Heart left ventricle (tissue), 13 donors: Measurements from ENCODE around the gene OPN1LW.

ENCODE experiments used
- CTCF ChIP-seq, 12 donors: fragments of 200-600 bp; sonication (generic) in 4 of 12; IDR thresholded peaks; one replicate each; pipeline versions ENCODE4 v1.5.0 to v1.8.0; 2018 to 2022; ENCODE audit warnings: antibody characterized with exemption in 12 of 12, mild to moderate bottlenecking in 5 of 12
- POLR2A ChIP-seq, 2 donors: fragments of 450-650 bp; IDR thresholded peaks; one replicate each; pipeline ENCODE4 v1.6.1; 2017; ENCODE audit warnings: antibody characterized with exemption in 2 of 2, mild to moderate bottlenecking in 2 of 2, moderate library complexity in 2 of 2
- donor health status: ischemic (EF 13 %, LVEDD 7.1; RV severe dilation, severe dysfunction).
- donor health status: DM: no; HTN: yes; CAD: no.
- donor health status: DM: no; HTN: no; CAD: no.
- donor health status: ischemic (EF 25% LVEDD 6.9; RV normal size, moderate dysfunction).
- donor health status: ischemic (EF 25% LVEDD 5.7; RV mildly dilated, moderate dysfunction).
- donor health status: ischemic (EF 35%, LVEDD 5.7; RV mildly dilated, moderate dysfunction).
- donor health status: nonischemic (EF 11% LVEDD 7.7; RV severe dilation, severe dysfunction).
- donor health status: DM: yes; HTN: yes; CAD: no.
- donor health status: PGD.
- donor health status: ischemic (EF 29% LVEDD 5.4; RV normal size, mild dysfunction).
- donor health status: nonischemic (EF 23%, LVEDD 6.1; RV moderate dilation, normal function).

GRCh38 chrX:154142950-154143745 is 895 bp upstream of the OPN1LW start:
- TF ChIP-seq CTCF (IDR thresholded peaks at IDR 0.05) (no peak), POLR2A (IDR thresholded peaks at IDR 0.05) (no peak)
